CD4-positive, alpha-beta T cell treated with Interferon alpha-2 for 1 hour (primary cell): ENCODE data around the gene CCDC74A.
A peak's percentile ranks its signal among the peaks of the same experiment; 100 is the strongest.
"Not testable (repeated sequence)": the region's sequence is repeated elsewhere in the genome, so short reads cannot be mapped to it uniquely, and the experiment has no call there.

Experiments
- DNase-seq, 2 donors: peaks; one replicate each; pipeline ENCODE4 v3.0.0-alpha.2; 2020 to 2022

CCDC74A gene

GRCh38 chr2:131527131-131528001, at the start of gene CCDC74A:
Gene CCDC74A (plus strand): TSS chr2:131527888. CDS start chr2:131527971, 83 bp downstream.
- peak; percentile 84 to 86 for DNase-seq

- not testable (repeated sequence) for DNase-seq
Observed at GRCh38 chr2:131478074-131478849, 49.4 kb upstream of the CCDC74A start.

GRCh38 chr2:131478850-131479461, 48.7 kb upstream of the CCDC74A start:
- DNase-seq = not testable (repeated sequence)

- not testable (repeated sequence) for DNase-seq
Observed at GRCh38 chr2:131480351-131480750, 47.3 kb upstream of the CCDC74A start.

GRCh38 chr2:131482506-131483155, 45.1 kb upstream of the CCDC74A start:
- DNase-seq = not testable (repeated sequence)

- DNase-seq = not testable (repeated sequence)
Observed at GRCh38 chr2:131483981-131484820, 43.5 kb upstream of the CCDC74A start.

- DNase-seq = not testable (repeated sequence)
Observed at GRCh38 chr2:131484906-131485460, 42.7 kb upstream of the CCDC74A start.

- not testable (repeated sequence) for DNase-seq
Observed at GRCh38 chr2:131486201-131486902, 41.3 kb upstream of the CCDC74A start.

- no peak for DNase-seq
Observed at GRCh38 chr2:131488306-131489205, 39.1 kb upstream of the CCDC74A start.

- DNase-seq = peak in 1 of 2 donors; percentile 34
Observed at GRCh38 chr2:131490616-131491468, 36.8 kb upstream of the CCDC74A start.

- DNase-seq = not testable (repeated sequence)
Observed at GRCh38 chr2:131491469-131491836, 36.2 kb upstream of the CCDC74A start.

GRCh38 chr2:131492015-131492417, 35.7 kb upstream of the CCDC74A start, which contains the start of gene MZT2A:
Gene MZT2A (minus strand): TSS chr2:131492397. CDS start chr2:131492376, 21 bp downstream.
- not testable (repeated sequence) for DNase-seq

- DNase-seq = peak; percentile 93 to 95
Observed at GRCh38 chr2:131492418-131493198, 35.1 kb upstream of the CCDC74A start.

- no peak for DNase-seq
Observed at GRCh38 chr2:131493199-131493968, 34.3 kb upstream of the CCDC74A start.

- DNase-seq = not testable (repeated sequence)
Observed at GRCh38 chr2:131495506-131495905, 32.2 kb upstream of the CCDC74A start.

- DNase-seq = not testable (repeated sequence)
Observed at GRCh38 chr2:131498321-131498973, 29.2 kb upstream of the CCDC74A start.
